ENCODE measurements around the gene GPR65.

The GPR65 gene

DNA sequence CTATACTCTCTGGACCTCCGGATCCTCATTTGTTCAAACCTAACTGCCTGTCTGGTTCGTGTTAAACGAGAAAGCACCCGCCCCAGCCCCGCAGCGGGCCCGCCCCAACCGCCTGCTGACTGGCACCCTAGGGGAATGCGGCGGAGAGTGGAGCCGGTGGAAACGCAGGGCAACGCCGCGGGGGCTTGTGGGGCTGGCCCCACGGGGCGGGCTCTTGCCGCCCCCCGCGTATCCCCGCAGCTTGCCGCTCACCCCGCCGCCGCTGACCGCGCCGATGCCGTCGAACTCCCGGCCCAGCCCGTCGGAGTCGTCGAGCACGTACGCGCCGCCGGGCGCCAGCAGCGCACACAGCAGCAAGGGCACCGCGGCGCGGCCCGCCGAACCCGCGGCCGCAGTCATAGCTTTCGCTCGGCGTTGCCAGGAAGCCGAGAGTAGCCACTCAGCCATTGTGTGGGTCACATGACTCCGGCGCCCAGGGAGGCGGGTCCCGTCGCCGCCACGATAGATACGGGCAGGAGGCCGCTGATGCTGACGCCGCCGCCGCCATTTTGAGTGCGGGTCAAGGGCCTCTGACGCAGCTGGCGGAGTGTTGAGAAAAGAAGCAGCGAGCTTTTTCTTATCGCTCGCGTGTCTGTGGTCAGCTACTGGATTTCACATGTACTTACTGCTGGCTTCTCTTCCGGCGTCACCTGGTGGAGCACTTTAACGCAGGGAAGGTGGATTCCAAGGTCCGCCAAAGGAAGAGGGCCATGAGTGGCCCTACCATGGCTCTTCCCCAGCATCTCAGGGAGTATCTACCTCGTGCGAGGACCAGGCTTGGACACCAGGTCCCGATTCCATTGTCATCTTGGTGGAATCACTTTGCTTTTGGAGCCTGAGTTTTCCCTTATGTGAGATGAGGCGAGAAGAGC is 12.0 kb upstream of the GPR65 start, which contains the start of gene GALC:
GALC (minus strand) TSS at position 465 of the 911 bp plus-strand sequence; CDS start at position 447, 18 bp downstream.
- CTCF ChIA-PET, result interaction anchor here (0.6 to 2.2 kb wide), 3 partner anchors 11 to 397 kb away, joined by 3 to 7 read pairs (median 4); partner anchors contain the start of gene GPR65
- Histone ChIP-seq H3K9me3 (ENCODE audit: control extremely low read depth in 1 of 5, control insufficient read depth in 4 of 5, insufficient read depth in 2 of 5, low read depth in 1 of 5, low read length in 4 of 5) (peaks cover 0 to 2% (median 0%) of the 10 kb centered on the region in 5 experiments), H3K4me3 (ENCODE audit: control insufficient read depth in 1 of 7, extremely low read depth in 1 of 7, insufficient read depth in 4 of 7, low read depth in 2 of 7, low read length in 6 of 7) (peak within 1 kb of the TSS; percentile 58 to 84 (median 68)), H3K27ac (ENCODE audit: insufficient read depth in 1 of 2, low read depth in 1 of 2, low read length in 2 of 2, poor library complexity in 1 of 2, severe bottlenecking in 2 of 2) (peak within 1 kb of the TSS; percentile 53 to 80), H3K36me3 (ENCODE audit: control insufficient read depth in 4 of 4, insufficient read depth in 4 of 4, low read length in 3 of 4) (no peaks in the 10 kb centered on the region), H3K27me3 (replicated peaks in 2 of 5; ENCODE audit: control insufficient read depth in 4 of 5, insufficient read depth in 5 of 5, low read length in 4 of 5) (no peaks in the 10 kb centered on the region), H3K4me1 (ENCODE audit: control extremely low read depth in 1 of 4, control insufficient read depth in 4 of 4, insufficient read depth in 4 of 4, low read length in 3 of 4) (peaks cover 10 to 30% (median 22%) of the 10 kb centered on the region in 4 experiments)
- peak; percentile 91 to 96 (median 93) for DNase-seq
- POLR2A ChIA-PET, result interaction anchor here (0.5 to 0.6 kb wide), 2 partner anchors 650 to 1049 kb away, joined by 3 read pairs; no protein-coding TSS in a partner anchor
- 2% methylated on average over 72 of the region's 83 CpGs for WGBS (ENCODE audit: insufficient coverage)

DNA sequence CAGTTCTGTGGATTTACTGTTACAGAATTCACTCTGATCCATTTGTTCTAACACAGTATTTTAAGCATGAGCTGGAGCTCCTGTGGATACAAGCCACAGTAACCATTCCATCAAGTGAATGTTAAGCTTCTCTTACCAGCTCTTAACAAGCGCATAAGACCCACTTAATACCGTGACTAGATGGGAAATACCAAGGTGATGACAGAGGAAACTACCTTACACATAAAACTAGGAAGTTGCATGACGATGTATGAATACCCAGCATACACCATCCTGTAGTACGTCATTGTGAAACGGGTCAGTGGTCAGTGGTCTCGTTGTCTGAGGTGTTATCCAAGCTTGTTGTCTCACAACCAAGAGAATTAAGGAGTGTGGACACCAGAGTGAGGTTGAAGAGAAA is 10.0 kb upstream of the GPR65 start:
- peak in 2 of 3 donors; percentile 21 to 32 for DNase-seq
- Histone ChIP-seq H3K27me3 (replicated peaks in 2 of 5; ENCODE audit: control insufficient read depth in 4 of 5, insufficient read depth in 5 of 5, low read length in 4 of 5) (no peaks in the 10 kb centered on the region), H3K27ac (ENCODE audit: insufficient read depth in 1 of 2, low read depth in 1 of 2, low read length in 2 of 2, poor library complexity in 1 of 2, severe bottlenecking in 2 of 2) (no peak overlapping the region), H3K4me1 (ENCODE audit: control extremely low read depth in 1 of 4, control insufficient read depth in 4 of 4, insufficient read depth in 4 of 4, low read length in 3 of 4) (peaks cover 10 to 46% (median 31%) of the 10 kb centered on the region in 4 experiments), H3K4me3 (ENCODE audit: control insufficient read depth in 1 of 7, extremely low read depth in 1 of 7, insufficient read depth in 4 of 7, low read depth in 2 of 7, low read length in 6 of 7) (no peak overlapping the region), H3K36me3 (ENCODE audit: control insufficient read depth in 4 of 4, insufficient read depth in 4 of 4, low read length in 3 of 4) (no peaks in the 10 kb centered on the region), H3K9me3 (ENCODE audit: control extremely low read depth in 1 of 5, control insufficient read depth in 4 of 5, insufficient read depth in 2 of 5, low read depth in 1 of 5, low read length in 4 of 5) (peaks cover 0 to 2% (median 0%) of the 10 kb centered on the region in 5 experiments)
- POLR2A ChIA-PET, result no interaction called here
- 96% methylated on average over 4 of the region's 6 CpGs for WGBS (ENCODE audit: insufficient coverage)
- CTCF ChIA-PET, result interaction anchor here (1.3 to 2.2 kb wide), 5 partner anchors 9 to 173 kb away, joined by 3 to 7 read pairs (median 4); partner anchors contain the start of gene GPR65

DNA sequence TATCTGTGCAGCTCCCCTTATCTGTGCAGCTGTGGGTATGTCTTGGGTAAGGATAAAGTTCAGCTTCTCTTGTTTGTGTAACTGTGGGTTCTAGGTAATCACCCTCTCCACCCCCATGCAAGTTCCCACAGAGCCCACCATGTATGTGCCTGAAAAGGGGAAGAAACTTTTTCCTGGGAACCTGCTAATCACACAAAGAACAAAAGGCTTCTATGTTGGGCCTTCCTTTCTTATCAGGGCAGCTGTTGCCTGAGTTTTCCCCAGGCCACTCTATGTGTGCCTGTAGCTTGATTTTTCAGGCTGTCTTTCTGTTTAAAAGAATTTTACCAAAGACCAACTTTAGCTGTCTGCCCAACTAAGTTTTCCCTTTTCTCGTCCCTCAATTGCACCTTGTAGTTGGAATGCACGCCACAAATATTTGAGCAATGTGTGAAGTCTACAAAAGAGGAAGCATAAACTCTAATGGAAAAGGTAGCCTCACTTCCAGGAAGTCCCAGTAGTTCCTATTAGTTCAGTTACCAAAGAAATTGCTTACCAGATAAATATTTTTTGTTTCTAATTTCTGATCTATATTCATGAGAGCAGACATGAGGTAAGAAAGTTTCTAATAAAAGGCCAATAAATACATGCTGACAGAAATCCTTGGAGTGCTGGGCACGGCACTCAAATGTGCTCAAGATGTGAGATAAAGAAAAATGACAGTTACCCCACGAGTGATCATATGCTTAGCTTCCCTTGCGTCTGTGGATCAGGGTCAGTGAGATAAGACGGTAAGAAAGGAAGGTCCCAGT is 9.2 kb upstream of the GPR65 start:
- H3K9me3 ChIP-seq (ENCODE audit: control extremely low read depth in 1 of 5, control insufficient read depth in 4 of 5, insufficient read depth in 2 of 5, low read depth in 1 of 5, low read length in 4 of 5), result peaks cover 0 to 2% (median 0%) of the 10 kb centered on the region in 5 experiments
- 42% methylated on average over 3 of the region's 6 CpGs for WGBS (ENCODE audit: insufficient coverage)
- POLR2A ChIA-PET, result no interaction called here

DNA sequence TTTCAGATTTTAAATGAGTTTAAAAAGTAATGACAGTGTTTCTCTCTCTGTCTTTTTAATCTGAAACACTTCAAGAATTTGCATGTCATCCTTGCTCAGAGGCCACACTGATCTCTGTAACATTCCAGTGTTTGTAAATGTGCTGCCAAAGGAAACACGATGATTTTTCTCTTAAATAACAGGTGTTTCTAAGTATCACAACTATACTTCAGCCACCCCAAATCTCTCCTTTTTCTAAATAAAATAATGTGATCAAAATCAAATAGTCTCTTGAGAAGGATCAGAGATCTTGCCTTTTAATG is 8.7 kb upstream of the GPR65 start:
- Histone ChIP-seq H3K36me3 (ENCODE audit: control insufficient read depth in 4 of 4, insufficient read depth in 4 of 4, low read length in 3 of 4) (no peaks in the 10 kb centered on the region), H3K9me3 (ENCODE audit: control extremely low read depth in 1 of 5, control insufficient read depth in 4 of 5, insufficient read depth in 2 of 5, low read depth in 1 of 5, low read length in 4 of 5) (peaks cover 0 to 2% (median 0%) of the 10 kb centered on the region in 5 experiments), H3K4me3 (ENCODE audit: control insufficient read depth in 1 of 7, extremely low read depth in 1 of 7, insufficient read depth in 4 of 7, low read depth in 2 of 7, low read length in 6 of 7) (no peak overlapping the region), H3K27me3 (replicated peaks in 2 of 5; ENCODE audit: control insufficient read depth in 4 of 5, insufficient read depth in 5 of 5, low read length in 4 of 5) (no peaks in the 10 kb centered on the region), H3K4me1 (ENCODE audit: control extremely low read depth in 1 of 4, control insufficient read depth in 4 of 4, insufficient read depth in 4 of 4, low read length in 3 of 4) (peaks cover 10 to 53% (median 34%) of the 10 kb centered on the region in 4 experiments), H3K27ac (ENCODE audit: insufficient read depth in 1 of 2, low read depth in 1 of 2, low read length in 2 of 2, poor library complexity in 1 of 2, severe bottlenecking in 2 of 2) (peak overlapping the region in 1 of 2 experiments; percentile 29)
- no CpG with 5 or more reads among the region's 1 CpG for WGBS (ENCODE audit: insufficient coverage)
- CTCF ChIA-PET, result interaction anchor here (1.4 to 1.5 kb wide), 2 partner anchors 44 to 172 kb away, joined by 3 to 5 read pairs; no protein-coding TSS in a partner anchor
- POLR2A ChIA-PET, result no interaction called here
- peak in 2 of 3 donors; percentile 21 to 46 for DNase-seq

More for the DNA sequence above, 9.2 kb upstream of the GPR65 start:
- Histone ChIP-seq H3K4me3 (ENCODE audit: control insufficient read depth in 1 of 7, extremely low read depth in 1 of 7, insufficient read depth in 4 of 7, low read depth in 2 of 7, low read length in 6 of 7) (no peak overlapping the region), H3K36me3 (ENCODE audit: control insufficient read depth in 4 of 4, insufficient read depth in 4 of 4, low read length in 3 of 4) (no peaks in the 10 kb centered on the region), H3K27ac (ENCODE audit: insufficient read depth in 1 of 2, low read depth in 1 of 2, low read length in 2 of 2, poor library complexity in 1 of 2, severe bottlenecking in 2 of 2) (peak overlapping the region in 1 of 2 experiments; percentile 29), H3K27me3 (replicated peaks in 2 of 5; ENCODE audit: control insufficient read depth in 4 of 5, insufficient read depth in 5 of 5, low read length in 4 of 5) (no peaks in the 10 kb centered on the region), H3K4me1 (ENCODE audit: control extremely low read depth in 1 of 4, control insufficient read depth in 4 of 4, insufficient read depth in 4 of 4, low read length in 3 of 4) (peaks cover 10 to 49% (median 31%) of the 10 kb centered on the region in 4 experiments)
- CTCF ChIA-PET, result interaction anchor here (1.3 to 1.5 kb wide), 4 partner anchors 18 to 173 kb away, joined by 3 to 5 read pairs (median 4); no protein-coding TSS in a partner anchor
- DNase-seq, result peak; percentile 28 to 57 (median 36)

DNA sequence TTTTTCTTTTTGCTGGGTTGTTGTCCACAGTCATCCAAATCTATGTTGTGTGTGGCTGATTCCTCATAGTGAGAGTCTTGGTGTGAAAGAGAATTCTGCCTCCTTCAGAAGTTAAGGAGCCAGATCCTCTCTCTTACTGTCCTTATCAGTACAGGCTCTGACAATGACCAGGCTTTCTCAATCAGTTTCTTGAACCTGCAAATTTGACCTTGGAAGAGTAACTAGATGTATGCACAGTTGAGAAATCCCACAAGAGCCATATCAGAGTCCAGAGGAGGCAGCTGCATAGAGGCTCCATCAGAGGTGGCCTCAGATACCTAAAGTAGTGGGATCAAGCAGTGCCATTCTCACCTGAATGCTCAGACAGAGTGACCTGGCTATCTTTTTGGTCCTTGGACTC is 6.5 kb upstream of the GPR65 start:
- H3K4me1 ChIP-seq (ENCODE audit: control extremely low read depth in 1 of 4, control insufficient read depth in 4 of 4, insufficient read depth in 4 of 4, low read length in 3 of 4), result peaks cover 10 to 71% (median 44%) of the 10 kb centered on the region in 4 experiments
- H3K27ac ChIP-seq (ENCODE audit: insufficient read depth in 1 of 2, low read depth in 1 of 2, low read length in 2 of 2, poor library complexity in 1 of 2, severe bottlenecking in 2 of 2), result no peak overlapping the region
- H3K27me3 ChIP-seq (replicated peaks in 2 of 5; ENCODE audit: control insufficient read depth in 4 of 5, insufficient read depth in 5 of 5, low read length in 4 of 5), result no peaks in the 10 kb centered on the region
- H3K36me3 ChIP-seq (ENCODE audit: control insufficient read depth in 4 of 4, insufficient read depth in 4 of 4, low read length in 3 of 4), result no peaks in the 10 kb centered on the region
- no peak for DNase-seq
- ChIA-PET CTCF (interaction anchor here (1.7 kb wide), 1 partner anchor 53 kb away, joined by 4 read pairs; no protein-coding TSS in a partner anchor), POLR2A (no interaction called here)
- H3K9me3 ChIP-seq (ENCODE audit: control extremely low read depth in 1 of 5, control insufficient read depth in 4 of 5, insufficient read depth in 2 of 5, low read depth in 1 of 5, low read length in 4 of 5), result no peaks in the 10 kb centered on the region
- H3K4me3 ChIP-seq (ENCODE audit: control insufficient read depth in 1 of 7, extremely low read depth in 1 of 7, insufficient read depth in 4 of 7, low read depth in 2 of 7, low read length in 6 of 7), result no peak overlapping the region

DNA sequence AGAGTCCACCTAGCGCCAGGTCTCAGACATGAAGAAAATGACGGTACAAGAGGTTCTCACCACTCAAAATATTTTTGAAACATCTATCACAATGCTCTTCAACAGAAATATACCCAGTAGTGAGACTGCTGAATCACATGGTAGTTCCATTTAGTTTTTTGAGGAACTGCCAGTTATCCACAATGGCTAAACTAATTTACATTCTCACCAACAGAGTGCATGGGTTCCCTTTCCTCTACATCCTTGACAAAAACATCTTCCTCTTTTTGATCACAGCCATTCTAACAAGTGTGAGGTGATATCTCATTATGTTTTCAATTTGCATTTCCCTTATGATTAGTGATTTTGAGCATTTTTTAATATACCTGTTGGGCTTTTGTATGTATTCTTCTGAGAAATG is 5.7 kb upstream of the GPR65 start:
- ChIA-PET POLR2A (no interaction called here), CTCF (interaction anchor here (1.7 kb wide), 1 partner anchor 54 kb away, joined by 4 read pairs; no protein-coding TSS in a partner anchor)
- no peaks in the 10 kb centered on the region for H3K27me3 ChIP-seq (replicated peaks in 2 of 5; ENCODE audit: control insufficient read depth in 4 of 5, insufficient read depth in 5 of 5, low read length in 4 of 5)
- H3K4me3 ChIP-seq (ENCODE audit: control insufficient read depth in 1 of 7, extremely low read depth in 1 of 7, insufficient read depth in 4 of 7, low read depth in 2 of 7, low read length in 6 of 7), result no peak overlapping the region
- peaks cover 10 to 76% (median 43%) of the 10 kb centered on the region in 4 experiments for H3K4me1 ChIP-seq (ENCODE audit: control extremely low read depth in 1 of 4, control insufficient read depth in 4 of 4, insufficient read depth in 4 of 4, low read length in 3 of 4)
- H3K9me3 ChIP-seq (ENCODE audit: control extremely low read depth in 1 of 5, control insufficient read depth in 4 of 5, insufficient read depth in 2 of 5, low read depth in 1 of 5, low read length in 4 of 5), result no peaks in the 10 kb centered on the region
- no peak overlapping the region for H3K27ac ChIP-seq (ENCODE audit: insufficient read depth in 1 of 2, low read depth in 1 of 2, low read length in 2 of 2, poor library complexity in 1 of 2, severe bottlenecking in 2 of 2)
- DNase-seq, result peak; percentile 36 to 87 (median 85)
- WGBS (ENCODE audit: insufficient coverage), result 91% methylated on average over 2 of the region's 2 CpGs
- H3K36me3 ChIP-seq (ENCODE audit: control insufficient read depth in 4 of 4, insufficient read depth in 4 of 4, low read length in 3 of 4), result no peaks in the 10 kb centered on the region
